Right lobe of liver (tissue), 4 donors: ENCODE measurements around the gene TTC7B.

Source experiments
- POLR2A ChIP-seq: fragments of 450-650 bp; IDR thresholded peaks from one replicate; pipeline ENCODE4 v1.6.1; 2017; ENCODE audit warnings: antibody characterized with exemption, mild to moderate bottlenecking
- TF ChIP-seq, protein P1 (sequence below), 4 donors: fragments of 200-600 bp in 3 of 4; fragments of 450-650 bp in 1 of 4; IDR thresholded peaks; one replicate each; pipeline versions ENCODE4 v1.5.1 to v1.8.0; 2016 to 2022; ENCODE audit warnings: antibody characterized with exemption in 4 of 4, mild to moderate bottlenecking in 2 of 4
- donor health status: DM: no; HTN: no; CAD: no.
- donor health status: DM: no; HTN: no; CAD: no.
- donor health status: DM: no; HTN: yes; CAD: no.

DNA sequence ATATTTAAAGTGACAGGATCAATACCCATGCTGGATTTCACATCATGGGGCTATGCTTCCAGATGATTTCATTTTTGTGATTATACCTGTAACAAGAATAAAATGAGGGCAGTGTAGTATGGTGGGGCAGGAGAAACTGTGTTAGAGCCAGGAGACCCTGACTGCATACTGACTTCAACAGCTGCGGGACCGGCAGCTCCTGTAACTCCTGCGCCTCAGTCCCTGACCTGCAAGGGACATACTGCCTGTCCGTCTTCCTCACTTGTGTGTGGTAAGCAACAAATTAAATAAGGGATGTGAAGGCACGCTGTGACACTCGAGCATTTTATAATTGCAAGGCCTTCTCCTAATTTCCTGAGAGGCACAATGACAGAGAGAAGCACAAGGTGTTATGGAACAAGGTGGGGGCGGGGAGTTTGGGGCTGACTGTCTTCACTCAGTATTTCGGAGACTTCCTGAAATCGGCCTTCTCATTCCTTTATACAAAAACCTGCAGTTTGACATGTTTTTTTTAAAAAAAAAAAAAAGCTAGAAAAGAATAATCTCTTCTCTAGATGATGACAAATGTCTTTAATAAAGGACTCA lies 164.2 kb downstream of the TTC7B start:
- no peak for TF ChIP-seq POLR2A
- TF ChIP-seq, protein P1, sequence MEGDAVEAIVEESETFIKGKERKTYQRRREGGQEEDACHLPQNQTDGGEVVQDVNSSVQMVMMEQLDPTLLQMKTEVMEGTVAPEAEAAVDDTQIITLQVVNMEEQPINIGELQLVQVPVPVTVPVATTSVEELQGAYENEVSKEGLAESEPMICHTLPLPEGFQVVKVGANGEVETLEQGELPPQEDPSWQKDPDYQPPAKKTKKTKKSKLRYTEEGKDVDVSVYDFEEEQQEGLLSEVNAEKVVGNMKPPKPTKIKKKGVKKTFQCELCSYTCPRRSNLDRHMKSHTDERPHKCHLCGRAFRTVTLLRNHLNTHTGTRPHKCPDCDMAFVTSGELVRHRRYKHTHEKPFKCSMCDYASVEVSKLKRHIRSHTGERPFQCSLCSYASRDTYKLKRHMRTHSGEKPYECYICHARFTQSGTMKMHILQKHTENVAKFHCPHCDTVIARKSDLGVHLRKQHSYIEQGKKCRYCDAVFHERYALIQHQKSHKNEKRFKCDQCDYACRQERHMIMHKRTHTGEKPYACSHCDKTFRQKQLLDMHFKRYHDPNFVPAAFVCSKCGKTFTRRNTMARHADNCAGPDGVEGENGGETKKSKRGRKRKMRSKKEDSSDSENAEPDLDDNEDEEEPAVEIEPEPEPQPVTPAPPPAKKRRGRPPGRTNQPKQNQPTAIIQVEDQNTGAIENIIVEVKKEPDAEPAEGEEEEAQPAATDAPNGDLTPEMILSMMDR (IDR thresholded peaks at IDR 0.05) = no peak
